Stimulated activated CD8-positive, alpha-beta memory T cell treated with anti-CD3 and anti-CD28 coated beads, Interleukin-2, amount 100 ng/mL, for 1 hour (primary cell): ENCODE measurements around the gene PRM2.

Experiments
- DNase-seq, 2 donors: peaks; one replicate each; pipeline ENCODE4 v3.0.0-alpha.2; 2020; ENCODE audit warnings: low read depth in 2 of 2

PRM2 gene

DNA sequence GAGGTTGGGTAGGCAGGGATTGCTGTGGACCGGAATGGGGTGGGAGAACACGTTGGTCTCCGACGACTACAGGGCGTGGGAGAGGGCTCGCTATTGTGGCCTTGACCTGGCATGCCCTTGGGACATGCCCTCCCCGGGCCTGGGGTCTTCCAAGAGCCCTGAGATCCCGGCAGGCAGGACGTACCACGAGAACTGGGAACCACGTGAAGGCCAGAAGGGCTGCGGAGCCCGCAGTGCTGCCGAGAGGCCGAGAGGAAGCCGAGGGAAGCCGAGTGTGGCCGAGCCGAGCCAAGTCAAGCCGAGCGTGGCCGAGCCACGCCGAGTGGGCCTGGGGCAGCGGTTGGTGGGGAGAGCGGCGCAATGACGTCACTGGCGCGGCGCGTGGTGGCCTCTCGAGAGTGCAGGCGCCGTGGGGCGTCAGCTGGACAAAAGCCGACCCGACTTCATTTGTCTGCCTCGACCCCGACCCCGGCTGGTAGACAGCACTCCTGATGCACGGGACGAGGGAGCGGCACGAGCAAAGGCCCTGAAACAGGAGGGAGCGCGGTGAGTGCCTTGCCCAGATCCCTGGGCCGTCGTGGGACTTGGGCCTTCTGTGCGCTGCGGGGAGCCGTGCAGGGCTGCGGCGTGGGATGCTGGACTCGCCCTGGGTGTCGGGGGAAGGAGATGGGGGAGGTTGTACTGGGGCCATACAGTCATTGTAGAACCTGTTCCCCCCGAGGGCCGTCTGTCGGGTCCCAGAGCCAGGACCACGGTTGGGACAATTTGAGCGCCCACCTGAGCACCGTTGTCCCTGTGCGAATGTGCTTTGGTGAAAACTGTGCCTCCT is 26.8 kb downstream of the PRM2 start:
- DNase-seq = no peak

DNA sequence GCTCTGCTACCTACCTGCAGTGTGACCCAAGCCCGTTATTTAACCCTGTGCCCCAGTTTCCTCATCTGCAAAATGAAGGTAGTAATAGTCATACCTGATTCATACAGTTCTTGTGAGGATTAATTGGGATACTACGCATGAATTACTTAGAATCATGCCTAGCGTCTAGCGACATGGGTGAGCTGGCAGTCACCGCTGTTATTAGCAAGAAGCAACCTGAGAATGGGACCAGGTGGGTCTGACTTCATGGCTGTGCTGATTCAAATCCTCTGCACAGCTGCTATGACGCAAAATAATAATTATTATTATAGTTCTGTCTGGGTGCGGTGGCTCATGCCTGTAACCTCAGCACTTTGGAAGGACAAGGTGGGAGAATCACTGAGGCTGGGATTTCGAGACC is 28.1 kb downstream of the PRM2 start:
- no peak for DNase-seq

DNA sequence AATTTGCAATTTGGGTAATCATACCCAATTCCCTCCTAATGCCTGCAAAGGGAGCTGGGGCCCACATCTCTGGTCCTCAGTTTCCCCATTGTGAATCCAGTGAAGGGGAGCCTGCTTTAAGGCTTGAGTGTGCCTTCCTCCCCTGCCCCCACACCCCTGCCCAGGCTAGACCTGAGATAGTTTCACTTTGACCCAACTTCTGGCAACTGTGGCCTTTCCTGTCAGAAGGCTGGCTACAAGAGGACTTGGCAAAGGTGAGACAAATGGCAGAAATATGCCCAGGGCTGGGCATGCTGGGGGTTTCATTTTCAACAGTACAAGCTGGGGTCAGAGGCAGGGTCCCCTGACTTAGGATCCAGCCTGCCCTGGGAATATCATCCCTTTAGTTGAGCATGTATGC is 30.3 kb downstream of the PRM2 start:
- DNase-seq = no peak

DNA sequence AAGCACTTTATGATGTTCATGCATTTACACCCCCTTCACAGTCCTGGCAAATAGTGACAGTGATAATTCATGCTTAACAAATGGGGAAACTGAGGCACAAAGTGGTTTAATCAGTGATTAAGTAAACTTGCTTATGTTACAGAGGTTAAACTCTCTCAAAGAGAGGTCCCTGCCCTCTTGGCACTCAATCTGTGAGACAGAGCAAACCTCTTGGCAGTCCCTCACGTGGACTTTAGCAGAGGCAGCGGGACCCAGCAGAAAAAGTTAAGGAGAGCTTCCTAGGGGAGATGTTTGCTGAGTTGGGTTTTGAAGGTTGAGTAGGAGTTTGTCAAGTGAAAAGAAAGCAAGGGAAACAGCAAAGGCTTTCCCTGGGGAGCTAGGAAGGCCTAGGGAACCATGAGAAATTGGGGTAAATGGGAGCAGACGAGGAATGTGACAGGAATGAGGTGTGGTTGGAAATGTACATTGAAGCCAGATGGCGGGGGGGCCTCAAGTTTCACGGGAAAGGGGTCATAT is 31.0 kb downstream of the PRM2 start:
- no peak for DNase-seq

DNA sequence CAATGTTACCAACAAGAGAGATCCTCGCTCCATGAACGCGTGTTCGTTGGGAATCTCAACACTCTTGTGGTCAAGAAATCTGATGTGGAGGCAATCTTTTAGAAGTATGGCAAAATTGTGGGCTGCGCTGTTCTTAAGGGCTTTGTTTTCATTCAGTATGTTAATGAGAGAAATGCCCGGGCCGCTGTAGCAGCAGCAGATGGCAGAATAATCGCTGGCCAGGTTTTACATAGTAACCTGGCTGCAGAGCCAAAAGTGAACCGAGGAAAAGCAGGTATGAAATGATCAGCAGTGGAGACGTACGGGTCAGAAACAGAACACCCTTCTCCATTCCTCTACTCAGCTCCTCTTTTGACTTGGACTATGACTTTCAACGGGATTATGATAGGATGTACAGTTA is 33.6 kb downstream of the PRM2 start:
- DNase-seq = no peak

DNA sequence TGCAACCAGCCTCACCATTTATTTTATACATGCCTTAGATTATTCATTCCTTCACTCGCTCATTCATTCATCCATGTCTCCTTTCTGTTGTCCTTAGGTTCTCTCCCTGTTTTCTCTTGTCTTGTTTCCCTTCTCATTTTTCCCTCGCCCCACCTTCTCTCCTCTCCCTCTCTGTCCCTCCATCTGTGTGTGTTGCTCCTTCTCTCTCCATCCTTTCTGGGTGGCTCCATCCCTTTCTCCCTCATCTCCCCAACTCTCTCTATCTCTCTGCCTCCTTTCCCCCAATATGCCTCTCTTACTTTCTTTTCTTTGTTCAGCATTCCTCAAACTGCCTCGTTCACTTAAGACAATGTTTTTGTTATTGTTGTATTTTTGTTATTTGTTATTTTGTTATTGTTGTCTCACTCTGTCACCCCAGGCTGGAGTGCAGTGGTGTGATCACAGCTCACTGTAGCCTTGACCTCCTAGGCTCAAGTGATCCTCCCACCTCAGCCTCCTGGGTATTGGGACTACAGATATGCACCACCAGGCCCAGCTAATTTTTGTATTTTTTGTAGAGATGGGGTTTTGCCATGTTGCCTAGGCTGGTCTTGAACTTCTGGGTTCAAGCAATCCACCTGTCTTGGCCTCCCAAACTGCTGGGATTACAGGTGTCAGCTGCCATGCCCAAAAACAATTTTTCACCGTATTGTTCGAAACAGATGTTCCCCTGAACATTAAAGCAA is 34.6 kb downstream of the PRM2 start:
- no peak for DNase-seq

DNA sequence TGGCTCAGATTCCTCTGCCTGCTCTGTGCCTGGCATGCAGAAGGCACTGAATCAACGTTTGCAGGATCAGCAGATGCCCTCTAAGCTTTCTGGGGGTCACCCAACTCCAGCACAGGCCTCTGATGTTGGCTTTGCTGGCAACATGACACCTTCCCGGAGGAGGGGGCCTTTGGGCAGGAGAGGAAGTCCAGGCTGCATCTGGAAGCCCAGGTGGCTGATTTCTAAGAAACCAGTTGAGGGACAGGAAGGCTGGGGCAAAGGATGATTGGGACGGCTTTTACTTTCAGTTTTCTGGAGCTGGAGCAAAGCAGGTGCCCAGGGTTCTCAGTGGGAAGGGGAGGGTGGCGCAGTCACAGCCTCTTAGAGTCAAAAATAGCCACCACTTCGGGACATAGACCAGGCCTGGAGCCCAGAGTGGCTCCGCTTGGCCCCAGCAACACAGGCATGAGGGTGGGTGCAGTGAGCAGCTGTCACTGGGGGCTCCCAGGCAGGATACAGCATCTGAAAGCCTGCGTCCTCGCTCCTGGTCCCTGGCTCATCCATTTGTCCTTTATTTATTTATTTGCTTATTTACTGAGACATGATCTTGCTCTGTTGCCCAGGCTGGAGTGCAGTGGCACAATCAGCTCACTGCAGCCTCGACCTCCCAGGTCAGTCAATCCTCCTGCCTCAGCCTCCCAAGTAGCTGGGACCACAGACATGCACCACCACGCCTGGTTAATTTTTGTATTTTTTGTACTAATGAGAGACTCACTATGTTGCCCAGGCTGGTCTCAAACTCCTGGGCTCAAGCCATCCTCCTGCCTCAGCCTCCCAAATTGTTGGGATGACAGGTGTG is 35.4 kb downstream of the PRM2 start:
- DNase-seq = no peak

DNA sequence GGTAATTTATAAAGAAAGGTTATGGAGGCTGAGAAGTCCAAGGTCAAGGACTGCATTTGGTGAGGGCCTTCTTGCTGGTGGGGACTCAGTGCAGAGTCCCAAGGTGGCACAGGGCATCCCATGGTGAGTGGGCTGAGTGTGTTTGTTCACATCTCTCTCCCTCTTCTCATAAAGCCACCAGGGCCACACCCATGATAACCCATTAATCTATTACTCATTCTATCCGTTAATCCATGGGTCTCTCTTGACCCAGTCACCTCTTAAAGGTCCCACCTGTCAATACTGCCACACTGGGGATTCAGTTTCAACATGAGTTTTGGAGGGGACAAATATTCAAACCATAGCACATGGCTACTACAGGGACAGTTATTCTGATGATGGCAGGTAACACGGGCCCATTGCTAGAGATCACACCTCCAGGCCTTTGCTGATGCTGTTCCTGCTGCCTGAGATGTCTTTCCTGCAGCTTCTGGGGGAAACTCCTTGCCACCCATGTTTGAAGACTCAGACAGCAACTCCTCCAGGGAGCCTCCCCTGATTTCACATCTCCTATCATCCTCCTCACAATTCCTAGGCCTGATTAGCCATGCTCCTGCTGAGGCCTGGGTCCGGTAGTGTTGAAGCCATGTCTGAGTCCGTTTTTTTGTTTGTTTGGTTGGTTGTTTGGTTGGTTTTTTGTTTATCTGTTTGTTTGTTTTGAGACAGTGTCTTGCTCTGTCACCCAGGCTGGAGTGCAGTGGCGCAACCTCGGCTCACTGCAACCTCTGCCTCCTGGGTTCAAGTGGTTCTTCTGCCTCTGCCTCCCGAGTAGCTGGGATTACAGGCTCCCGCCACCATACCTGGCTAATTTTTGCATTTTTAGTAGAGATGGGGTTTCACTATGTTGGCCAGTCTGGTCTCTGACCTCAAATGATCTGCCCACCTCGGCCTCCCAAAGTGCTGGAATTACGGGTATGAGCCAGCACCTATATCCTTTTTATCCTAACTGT is 36.3 kb downstream of the PRM2 start:
- no peak for DNase-seq

DNA sequence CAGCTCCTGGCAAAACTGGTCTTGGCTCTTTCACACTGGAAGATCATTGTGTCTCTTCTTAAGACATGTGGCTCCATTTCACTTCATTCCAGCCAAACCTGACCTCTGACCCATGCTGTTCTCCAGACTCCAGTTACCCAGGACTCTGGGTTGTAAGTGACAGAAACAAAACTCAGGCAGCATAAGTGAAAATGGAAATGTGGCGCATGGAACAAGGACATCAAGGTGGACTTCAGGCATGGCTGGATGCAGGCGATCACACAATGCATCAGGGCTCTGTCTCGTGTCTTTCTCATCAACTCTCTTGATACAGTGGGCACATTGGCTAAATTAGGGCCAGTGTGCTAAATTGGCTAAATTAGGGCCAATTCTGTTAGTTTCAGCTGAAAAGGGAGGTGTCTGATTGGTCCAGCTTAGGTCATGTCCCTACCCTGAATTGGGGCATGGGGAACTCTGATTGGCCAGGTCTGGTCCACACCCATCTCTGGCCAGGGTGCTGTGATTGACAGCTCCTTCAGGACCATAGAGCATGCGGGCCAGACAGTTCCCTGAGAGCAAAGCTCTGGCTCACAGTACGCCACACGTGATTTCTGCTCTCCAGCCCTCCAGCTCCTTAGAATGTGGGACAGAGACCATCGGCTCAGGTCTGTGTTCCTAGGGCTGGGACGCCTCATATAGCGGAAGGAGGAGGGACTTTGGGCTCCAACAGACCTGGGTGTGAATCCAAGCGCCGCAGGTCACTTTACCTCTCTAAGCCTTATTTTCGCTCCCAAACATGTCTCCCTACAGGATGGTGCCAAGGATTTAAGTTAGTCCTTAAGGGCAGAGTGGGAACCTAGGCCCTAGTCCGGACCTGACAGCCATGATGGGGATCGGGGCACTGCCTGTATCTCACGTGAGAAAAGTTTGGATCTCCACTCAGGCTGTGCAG is 37.7 kb downstream of the PRM2 start:
- DNase-seq = no peak

DNA sequence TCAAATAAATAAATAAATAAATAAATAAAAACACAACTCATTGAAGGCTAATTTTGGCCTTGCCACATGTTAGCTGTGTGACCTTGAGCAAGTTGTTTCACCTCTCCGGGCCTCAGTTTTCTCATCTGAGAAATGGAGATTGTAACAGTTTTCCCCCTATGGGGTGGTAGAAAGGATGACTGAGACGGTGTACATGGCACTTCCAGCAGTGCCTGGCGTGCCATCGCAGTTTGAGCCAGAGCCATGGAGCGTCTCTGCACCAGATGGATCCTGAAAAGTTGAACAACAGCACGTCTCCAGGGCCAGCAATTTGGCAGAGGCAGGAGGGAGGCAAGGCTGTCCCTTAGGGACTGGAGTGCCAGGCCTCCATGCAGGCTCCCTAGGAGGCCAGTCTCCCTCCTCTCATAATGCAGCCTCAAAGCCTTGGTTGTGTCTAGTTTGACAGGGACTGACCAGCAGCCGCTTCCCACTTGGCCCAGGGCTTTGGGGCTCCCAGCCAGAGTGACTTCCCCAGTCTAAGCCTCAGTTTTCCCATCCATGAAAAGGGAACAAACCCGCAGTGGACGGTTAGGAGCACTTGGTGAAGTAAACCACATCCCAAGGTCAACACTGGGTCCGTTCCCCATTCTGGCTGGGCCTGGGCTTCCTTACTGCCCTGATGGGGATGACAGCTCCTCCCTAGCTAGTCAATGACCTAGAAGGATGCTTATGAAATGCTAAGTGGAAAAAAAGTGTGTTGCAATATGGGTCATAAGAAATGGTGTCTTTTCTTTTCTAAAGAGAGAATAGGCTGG is 39.6 kb downstream of the PRM2 start:
- DNase-seq = no peak

DNA sequence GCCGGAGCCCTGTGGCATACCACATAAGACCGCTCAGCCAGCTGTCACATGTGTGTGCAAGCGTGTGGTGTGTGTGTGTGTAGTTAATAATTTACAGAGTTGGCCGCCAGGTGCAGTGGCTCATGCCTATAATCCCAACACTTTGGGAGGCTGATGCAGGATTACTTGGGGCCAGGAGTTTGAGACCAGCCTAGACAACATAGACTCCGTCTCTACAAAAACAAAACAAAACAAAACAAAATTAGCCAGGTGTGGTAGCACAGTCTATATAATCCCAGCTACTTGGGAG is 40.6 kb downstream of the PRM2 start:
- no peak for DNase-seq

DNA sequence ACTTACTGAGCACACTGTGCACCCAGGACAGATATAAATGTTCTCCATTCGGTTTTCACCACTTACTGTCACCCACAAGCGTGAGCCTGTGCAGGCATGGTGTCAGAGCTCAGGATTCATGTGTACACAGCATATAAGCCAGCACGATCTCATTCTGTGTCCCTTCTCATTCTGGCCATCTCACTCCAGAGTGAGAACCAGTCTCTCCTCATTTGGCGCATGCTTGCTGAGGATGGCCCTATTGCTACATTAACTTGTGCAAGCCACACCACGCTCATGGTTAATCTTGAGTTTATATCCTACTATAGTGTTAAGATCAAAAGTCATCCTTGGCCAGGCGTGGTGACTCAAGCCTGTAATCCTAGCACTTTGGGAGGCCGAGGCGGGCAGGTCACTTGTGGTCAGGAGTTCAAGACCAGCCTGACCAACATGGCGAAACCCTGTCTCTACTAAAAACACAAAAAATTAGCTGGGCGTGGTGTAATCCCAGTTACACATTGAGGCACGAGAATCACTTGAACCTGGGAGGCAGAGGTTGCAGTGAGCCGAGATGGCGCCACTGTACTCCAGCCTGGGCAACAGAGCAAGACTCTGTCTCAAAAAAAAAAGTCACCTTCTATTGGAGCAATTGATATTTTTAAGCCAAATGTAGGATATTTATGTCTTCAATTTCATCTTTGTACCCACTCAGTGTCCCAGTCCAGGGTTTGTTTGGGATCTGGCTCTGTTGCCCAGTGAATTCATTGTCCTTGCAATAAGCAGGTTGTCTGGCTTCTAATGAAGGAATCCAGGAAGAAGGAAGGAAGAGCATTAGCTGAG is 41.2 kb downstream of the PRM2 start:
- no peak for DNase-seq

DNA sequence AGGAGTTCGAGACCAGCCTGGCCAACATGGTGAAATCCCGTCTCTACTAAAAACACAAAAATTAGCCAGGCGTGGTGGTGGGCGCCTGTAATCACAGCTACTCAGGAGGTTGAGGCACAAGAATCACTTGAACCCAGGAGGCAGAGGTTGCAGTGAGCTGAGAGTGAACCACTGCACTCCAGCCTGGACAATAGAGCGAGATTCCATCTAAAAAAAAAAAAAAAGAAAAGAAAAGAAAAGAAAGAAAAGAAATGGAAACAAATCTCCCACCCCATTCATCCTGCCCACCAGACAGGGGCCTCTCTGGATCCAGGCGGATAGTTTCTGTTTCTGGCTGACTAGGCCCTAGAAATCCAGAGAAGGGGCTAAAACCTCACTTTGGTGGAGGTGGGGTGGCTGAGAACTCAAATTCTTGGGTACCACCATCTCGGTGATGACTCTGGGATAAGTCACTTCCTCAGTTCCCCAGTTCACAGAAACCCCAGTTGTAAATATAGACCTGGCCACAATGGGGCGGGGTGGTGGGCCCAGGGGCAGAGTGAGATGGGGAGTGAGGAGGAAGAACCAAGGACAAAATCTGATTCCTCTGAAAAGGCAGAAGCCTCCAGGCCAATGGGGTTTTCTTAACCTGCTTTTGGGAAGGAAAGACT is 42.4 kb downstream of the PRM2 start:
- peak in 1 of 2 donors; percentile 35 for DNase-seq

DNA sequence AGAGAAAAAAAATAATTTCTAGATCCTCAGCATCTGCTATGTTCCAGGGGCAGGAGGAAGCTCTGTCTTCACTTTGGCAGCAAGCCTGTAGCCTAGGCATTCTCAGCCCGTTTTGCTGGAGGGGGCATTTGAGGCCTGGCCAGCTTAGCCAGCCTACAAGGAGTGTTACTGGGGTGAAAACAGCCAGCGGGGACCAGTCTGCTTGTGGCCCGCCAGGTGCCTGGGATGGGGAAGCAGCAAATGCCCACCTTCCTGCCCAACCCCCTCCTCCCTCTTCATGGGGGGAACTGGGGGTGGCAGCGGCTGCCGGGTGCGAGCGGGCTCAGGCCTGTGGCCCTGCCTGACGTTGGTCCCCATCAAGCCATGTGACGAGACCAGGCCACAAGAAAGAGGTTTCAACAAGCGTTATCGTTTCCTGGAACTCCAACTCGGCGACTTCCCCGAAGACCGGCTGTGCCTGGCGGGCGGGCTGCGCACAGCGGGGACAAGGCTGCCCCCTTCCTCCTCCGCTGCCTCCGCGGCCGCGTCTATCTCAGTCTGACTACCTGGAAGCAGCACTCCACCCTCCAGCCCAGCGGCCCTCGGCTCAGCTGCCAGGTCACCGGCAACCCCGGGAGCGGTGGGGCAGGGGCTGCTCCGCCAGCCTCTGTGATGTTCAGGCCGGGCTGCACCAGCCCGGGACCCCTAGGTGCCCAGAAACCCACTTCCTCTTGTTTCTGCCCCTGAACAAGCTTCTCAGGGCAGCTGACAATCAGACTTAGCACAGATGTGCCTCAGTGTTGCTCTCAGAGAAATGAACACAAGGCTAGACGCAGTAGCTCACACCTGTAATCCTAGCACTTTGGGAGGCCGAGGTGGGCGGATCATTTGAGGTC is 43.2 kb downstream of the PRM2 start:
- DNase-seq = peak; percentile 79 to 84

DNA sequence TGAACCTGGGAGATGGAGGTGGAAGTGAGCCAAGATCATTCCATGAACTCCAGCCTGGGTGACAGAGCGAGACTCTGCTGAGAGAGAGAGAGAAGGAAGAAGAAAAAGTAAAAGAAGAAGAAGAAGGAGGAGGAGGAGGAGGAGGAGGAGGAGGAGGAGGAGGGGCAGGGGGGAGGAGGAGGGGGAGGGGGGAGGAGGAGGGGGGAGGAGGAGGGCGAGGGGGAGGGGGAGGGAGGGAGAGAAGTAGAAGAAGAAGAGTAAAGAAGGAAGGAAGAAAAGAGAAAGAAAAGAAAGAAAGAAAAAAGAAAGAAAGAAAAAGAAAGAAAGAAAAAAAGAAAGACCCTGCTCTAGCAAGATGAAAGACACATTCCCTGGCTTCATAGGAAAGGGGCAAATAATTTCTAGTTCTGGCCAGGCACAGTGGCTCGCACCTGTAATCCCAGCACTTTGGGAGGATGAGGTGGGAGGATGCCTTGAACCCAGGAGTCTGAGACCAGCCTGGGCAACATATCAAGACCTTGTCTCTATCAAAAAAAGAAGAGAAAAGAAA is 43.9 kb downstream of the PRM2 start:
- no peak for DNase-seq

DNA sequence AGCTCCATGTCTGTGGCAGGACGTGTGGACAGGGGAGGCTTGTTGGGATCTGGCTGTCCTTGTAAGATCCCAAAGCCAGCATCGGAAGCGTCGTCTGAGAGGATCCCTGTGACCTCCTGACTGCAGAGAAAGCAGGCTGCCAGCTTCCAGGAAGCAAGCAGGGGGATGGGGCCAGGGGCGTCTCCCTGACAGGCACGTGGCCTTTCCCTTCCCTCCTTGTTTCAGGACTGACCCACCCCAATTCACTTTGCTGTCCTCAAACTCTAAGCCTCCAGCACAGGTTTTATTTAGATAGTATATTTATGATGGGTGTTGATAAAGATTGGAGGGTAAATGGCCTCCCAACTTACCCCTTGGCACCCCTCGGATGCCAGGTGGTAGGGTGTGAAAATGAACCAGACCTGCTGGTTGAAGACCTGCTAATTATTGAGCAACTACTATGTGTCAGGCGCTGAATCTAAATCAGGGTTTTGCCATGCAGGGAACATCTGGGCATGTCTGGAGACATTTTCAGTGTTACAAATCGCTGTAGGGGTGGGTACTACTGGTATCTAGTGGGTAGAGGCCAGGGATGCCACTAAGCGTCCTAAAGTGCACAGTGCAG is 44.8 kb downstream of the PRM2 start:
- no peak for DNase-seq
